Suppressor macrophage treated with lipopolysaccharide for 1 hour (primary cell): ENCODE measurements around the gene LHFPL3.
A peak's percentile ranks its signal among the peaks of the same experiment; 100 is the strongest.

ENCODE experiments used
- DNase-seq, 3 donors: peaks; one replicate each; pipeline ENCODE4 v3.0.0-alpha.2; 2020 to 2022

The LHFPL3 gene

DNA sequence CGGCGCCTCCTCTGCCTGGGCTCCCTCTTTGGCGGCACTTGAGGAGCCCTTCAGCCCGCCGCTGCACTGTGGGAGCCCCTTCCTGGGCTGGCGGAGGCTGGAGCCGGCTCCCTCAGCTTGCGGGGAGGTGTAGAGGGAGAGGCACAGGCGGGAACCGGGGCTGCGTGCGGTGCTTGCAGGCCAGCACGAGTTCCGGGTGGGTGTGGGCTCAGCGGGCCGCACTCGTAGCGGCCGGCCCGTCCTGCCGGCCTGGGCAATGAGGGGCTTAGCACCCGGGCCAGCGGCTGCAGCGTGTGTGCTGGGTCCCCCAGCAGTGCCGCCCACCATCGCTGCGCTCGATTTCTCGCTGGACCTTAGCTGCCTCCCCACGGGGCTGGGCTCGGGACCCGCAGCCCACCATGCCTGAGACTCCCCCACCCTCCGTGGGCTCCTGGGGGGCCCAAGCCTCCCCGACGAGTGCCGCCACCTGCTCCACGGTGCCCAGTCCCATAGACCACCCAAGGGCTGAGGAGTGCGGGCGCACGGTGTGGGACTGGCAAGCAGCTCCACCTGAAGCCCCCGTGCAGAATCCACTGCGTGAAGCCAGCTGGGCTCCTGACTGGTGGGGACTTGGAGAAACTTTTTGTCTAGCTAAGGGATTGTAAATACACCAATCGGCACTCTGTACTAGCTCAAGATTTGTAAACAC is 611.8 kb downstream of the LHFPL3 start:
- no peak for DNase-seq

DNA sequence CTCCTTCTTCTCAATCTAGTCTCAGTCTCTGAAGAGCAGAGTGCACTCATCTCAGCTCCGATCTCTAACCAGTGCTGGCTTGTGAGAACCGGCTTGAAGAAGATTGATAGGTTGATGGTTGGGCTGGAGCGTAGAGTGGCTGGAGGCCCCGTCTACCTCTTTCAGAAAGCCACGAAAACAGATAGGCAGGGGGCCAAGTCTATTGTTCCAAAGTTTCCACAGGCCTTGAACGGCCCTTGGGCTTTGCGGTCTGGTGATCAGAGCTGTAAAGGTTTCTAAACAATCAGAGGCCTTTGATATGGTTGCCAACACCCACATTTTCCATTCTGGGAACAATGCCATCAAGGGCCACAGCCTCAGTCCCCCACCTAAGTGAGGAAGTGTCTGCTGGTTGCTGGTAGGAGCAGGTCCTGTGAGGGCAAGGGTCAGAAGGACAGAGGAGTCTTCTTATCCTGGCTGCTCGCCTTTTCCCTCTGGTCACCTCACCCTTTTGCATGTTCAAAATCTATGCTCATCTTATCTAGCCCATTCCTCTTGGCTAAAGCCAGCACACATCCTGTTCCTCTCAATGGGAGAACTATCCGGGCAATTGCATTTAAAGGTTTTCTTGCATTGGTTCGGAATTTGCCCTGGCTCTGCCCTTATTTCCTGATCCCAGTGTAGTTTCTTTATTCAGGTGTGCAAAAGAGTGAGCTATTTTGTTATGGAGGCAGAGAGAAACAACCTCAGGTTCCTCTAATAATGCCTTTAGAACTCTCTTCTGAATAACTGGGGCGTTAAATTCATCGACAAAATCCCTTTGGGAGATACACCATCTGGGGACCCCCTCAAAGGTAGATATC is 615.3 kb downstream of the LHFPL3 start:
- peak in 2 of 3 donors; percentile 57 to 63 for DNase-seq

DNA sequence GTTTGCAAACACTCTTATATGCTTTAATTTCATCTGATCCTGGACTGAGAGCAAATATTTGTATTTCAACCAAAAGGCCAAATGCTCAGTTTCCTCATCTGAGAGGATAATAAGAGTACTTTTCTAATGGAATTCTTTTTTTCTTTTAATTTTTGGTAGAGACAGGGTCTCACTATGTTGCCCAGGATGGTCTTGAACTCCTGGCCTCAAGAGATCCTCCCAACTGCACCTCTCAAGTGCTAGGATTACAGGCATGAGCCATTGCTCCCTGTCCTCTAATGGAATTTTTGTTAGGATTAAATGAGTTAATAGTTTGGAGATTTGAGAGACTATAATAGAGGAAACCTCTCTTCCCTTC is 617.2 kb downstream of the LHFPL3 start:
- DNase-seq: no peak

DNA sequence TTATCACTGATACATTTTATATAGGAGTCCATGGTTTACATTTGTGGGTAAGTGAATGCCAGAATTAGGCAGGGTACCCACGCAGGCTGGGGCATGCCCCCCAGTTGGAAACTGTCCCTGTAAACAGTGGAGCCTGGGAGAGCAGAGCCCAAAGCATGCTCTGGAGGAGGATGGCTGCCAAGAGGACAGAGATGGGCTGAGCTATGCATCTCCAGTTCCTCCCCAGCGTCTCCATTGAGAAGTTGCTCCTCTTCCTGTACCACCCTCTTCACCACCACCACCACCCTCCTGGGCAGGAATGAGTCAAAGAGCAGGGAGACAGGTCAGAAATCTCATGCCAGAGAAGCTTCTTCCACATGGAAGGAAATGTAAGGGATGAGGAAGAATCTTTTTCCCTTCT is 617.9 kb downstream of the LHFPL3 start:
- DNase-seq: no peak

DNA sequence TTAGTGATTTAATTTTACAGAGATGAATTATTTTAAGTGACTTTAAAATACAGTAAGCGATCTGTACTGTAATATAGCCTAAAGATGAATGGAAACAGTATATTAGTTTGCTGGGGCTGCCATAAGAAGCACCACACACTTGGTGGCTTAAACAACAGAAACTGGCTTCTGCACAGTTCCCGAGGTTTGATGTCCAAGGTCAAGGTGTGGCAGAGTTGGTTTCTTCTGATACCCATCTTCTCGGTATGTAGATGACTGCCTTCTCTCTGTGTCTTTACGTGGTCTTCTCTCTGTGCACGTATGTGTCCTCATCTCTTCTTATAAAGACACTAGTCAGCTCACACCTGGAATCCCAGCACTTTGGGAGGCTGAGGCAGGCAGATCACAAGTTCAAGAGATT is 621.6 kb downstream of the LHFPL3 start:
- DNase-seq: no peak

DNA sequence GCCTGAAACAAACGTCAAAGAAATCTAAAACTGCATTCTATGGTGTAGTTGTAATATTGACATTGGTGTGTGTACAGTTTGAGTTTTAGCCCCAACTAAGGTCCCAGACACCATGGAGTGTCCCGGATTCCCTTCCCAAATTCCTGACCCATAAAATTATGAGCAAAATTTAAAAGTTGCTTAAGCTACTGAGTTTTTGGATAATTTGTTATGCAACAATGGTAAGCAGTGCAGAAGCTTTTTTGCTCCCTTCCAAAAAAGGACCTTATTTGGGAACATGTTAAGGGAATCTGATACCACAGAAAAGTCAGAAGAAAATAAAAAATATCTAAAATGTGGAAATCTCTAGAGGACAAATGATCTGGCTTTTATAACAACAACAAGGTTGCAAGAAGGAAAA is 622.4 kb downstream of the LHFPL3 start:
- peak in 1 of 3 donors; percentile 68 for DNase-seq

DNA sequence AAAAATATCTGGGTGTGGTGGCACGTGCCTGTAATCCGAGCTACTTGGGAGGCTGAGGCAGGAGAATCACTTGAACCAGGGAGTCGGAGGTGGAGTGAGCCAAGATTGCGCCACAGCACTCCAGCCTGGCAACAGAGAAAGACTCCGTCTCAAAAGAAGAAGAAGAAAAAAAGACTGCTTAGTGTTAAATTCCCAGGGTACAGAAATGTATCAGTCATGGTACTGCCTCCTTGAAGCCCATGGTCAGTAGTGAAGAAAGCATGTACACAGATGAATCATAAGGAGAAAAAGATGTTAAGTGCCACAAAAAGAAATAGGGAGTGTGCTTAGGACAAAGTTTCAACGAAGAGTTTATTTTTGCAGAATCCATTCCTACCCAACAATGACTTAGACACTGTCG is 623.1 kb downstream of the LHFPL3 start:
- DNase-seq: peak; percentile 52 to 81 (median 70)

DNA sequence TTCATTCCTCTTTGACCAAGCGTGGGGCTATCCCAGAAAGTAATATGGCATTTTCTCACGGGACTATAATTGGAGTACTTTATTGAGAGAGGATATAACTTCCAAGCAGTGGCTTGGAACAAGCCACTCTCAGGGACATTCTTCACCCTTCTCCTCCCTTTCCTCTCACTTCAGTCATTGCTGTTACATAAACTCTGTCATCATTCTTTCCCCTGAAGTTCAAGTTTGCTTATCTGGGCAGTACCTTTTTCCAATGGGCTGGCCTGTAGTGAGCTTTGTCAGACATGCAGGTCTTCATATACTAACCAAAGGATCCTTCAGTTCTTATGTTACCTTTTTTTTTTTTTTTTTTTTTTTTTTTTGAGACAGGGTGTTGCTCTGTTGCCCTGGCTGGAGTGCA is 626.9 kb downstream of the LHFPL3 start:
- no peak for DNase-seq
